Heart left ventricle (tissue), 13 donors: Measurements from ENCODE around the gene TBX18.

Source experiments
- CTCF ChIP-seq, 12 donors: fragments of 200-600 bp; sonication (generic) in 4 of 12; IDR thresholded peaks; one replicate each; pipeline versions ENCODE4 v1.5.0 to v1.8.0; 2018 to 2022; ENCODE audit warnings: antibody characterized with exemption in 12 of 12, mild to moderate bottlenecking in 5 of 12
- POLR2A ChIP-seq, 2 donors: fragments of 450-650 bp; IDR thresholded peaks; one replicate each; pipeline ENCODE4 v1.6.1; 2017; ENCODE audit warnings: antibody characterized with exemption in 2 of 2, mild to moderate bottlenecking in 2 of 2, moderate library complexity in 2 of 2
- donor health status: ischemic (EF 13 %, LVEDD 7.1; RV severe dilation, severe dysfunction).
- donor health status: DM: no; HTN: yes; CAD: no.
- donor health status: DM: no; HTN: no; CAD: no.
- donor health status: ischemic (EF 25% LVEDD 6.9; RV normal size, moderate dysfunction).
- donor health status: ischemic (EF 25% LVEDD 5.7; RV mildly dilated, moderate dysfunction).
- donor health status: ischemic (EF 35%, LVEDD 5.7; RV mildly dilated, moderate dysfunction).
- donor health status: nonischemic (EF 11% LVEDD 7.7; RV severe dilation, severe dysfunction).
- donor health status: DM: yes; HTN: yes; CAD: no.
- donor health status: PGD.
- donor health status: ischemic (EF 29% LVEDD 5.4; RV normal size, mild dysfunction).
- donor health status: nonischemic (EF 23%, LVEDD 6.1; RV moderate dilation, normal function).

GRCh38 chr6:84785671-84786070, 21.3 kb upstream of the TBX18 start:
- TF ChIP-seq CTCF (IDR thresholded peaks at IDR 0.05) (no peak), POLR2A (IDR thresholded peaks at IDR 0.05) (no peak)
